PFSK-1 (cell line): ENCODE results near the gene ABHD15.

Experiments
- POLR2AphosphoS5 ChIP-seq: IDR thresholded peaks from 2 replicates; pipeline ENCODE4 v1.6.1; 2012; ENCODE audit warnings: low read depth, mild to moderate bottlenecking, control low read depth, low read length, moderate library complexity
- REST ChIP-seq, 2 experiments: IDR thresholded peaks; 2 replicates each; pipeline versions ENCODE4 v1.6.1 to v1.8.0; 2011 to 2012; ENCODE audit warnings: low read depth in 2 of 2, low read length in 2 of 2, control low read depth in 1 of 2, inconsistent platforms in 1 of 2, mild to moderate bottlenecking in 1 of 2, moderate library complexity in 1 of 2; ENCODE audit not compliant: insufficient read depth in 1 of 2

- TF ChIP-seq REST (IDR thresholded peaks at IDR 0.05; ENCODE audit: insufficient read depth in 1 of 2, low read depth in 2 of 2, low read length in 2 of 2) (no peak), POLR2AphosphoS5 (no peak)
Measured at GRCh38 chr17:29561554-29562517, 5.0 kb downstream of the ABHD15 start.
